Spleen (tissue), 7 donors: ENCODE measurements around the gene TMEM37.

Source experiments
- POLR2A ChIP-seq, 3 donors: fragments of 450-650 bp; IDR thresholded peaks; one replicate each; pipeline ENCODE4 v1.5.1; 2017; ENCODE audit warnings: antibody characterized with exemption in 3 of 3, mild to moderate bottlenecking in 1 of 3
- TF ChIP-seq, protein P1 (sequence below), 11 experiments: fragments of 200-600 bp in 7 of 11; fragments of 450-650 bp in 4 of 11; sonication (generic) in 4 of 11; IDR thresholded peaks in 8 of 11; conservative IDR thresholded peaks in 3 of 11; 1 replicate in 7 of 11; 2 replicates in 4 of 11; pipeline versions ENCODE4 v1.4.0 to v1.8.0; 2016 to 2021; ENCODE audit warnings: antibody characterized with exemption in 11 of 11, inconsistent platforms in 4 of 11, mild to moderate bottlenecking in 1 of 11
- donor health status: DM: no; HTN: no; CAD: no; lungs with moderate emphysema.
- donor health status: DM: no; HTN: no; CAD: no.
- donor health status: DM: no; HTN: no; CAD: no.

DNA sequence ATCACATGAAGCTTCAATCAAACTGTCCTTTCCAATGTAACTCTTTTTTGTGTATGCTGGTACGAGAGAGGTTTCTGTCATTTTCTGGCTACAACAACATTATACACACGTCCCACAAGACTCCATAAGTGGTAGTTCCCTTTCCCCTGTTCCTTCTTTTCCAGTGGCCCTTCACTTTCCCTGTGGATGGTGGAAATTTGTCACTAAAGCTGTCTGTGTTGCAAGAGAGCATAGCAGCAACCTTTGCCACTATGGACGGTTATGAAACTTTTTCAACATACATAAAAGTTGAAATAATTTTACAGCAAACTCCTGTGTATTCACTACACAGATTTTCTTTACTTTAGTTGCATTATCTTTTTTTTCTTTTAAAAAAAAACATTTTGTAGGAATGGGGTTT is 46.2 kb upstream of the TMEM37 start:
- TF ChIP-seq, protein P1, sequence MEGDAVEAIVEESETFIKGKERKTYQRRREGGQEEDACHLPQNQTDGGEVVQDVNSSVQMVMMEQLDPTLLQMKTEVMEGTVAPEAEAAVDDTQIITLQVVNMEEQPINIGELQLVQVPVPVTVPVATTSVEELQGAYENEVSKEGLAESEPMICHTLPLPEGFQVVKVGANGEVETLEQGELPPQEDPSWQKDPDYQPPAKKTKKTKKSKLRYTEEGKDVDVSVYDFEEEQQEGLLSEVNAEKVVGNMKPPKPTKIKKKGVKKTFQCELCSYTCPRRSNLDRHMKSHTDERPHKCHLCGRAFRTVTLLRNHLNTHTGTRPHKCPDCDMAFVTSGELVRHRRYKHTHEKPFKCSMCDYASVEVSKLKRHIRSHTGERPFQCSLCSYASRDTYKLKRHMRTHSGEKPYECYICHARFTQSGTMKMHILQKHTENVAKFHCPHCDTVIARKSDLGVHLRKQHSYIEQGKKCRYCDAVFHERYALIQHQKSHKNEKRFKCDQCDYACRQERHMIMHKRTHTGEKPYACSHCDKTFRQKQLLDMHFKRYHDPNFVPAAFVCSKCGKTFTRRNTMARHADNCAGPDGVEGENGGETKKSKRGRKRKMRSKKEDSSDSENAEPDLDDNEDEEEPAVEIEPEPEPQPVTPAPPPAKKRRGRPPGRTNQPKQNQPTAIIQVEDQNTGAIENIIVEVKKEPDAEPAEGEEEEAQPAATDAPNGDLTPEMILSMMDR (IDR thresholded peaks at IDR 0.05 in 8 of 11, conservative IDR thresholded peaks at IDR 0.05 in 3 of 11), result no peak
- TF ChIP-seq POLR2A (IDR thresholded peaks at IDR 0.05), result no peak
